ENCODE results near the gene LRRTM4. TPM values are rescaled to one million over a fixed set of nuclear protein-coding genes. Genes with fewer than 3 reads are reported as not detected.

LRRTM4 gene
- total RNA-seq, 4 donors from 2014 or later, result 0.27 to 0.32 TPM; not detected in 2

DNA sequence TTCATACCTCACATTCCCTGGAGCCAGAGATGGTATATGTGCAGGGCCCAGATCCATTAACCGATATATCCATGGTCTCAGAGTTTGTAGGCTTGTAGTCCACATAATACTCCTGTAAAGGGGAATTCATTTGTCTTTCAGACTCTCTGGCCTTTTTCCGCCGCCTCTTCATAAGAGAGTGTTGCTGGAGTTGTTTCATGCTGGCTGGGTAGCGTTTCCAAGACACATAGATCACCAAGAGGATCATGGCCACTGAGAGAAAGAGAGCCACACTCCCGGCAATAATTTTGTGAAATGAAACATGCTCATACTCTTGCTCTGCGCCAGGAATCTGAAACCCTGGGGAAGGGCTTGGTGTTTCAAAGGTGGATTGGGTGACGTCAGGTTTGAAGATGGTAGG, 3.9 kb downstream of the LRRTM4 start:
- no peak overlapping the region for H3K4me3 ChIP-seq
- intact Hi-C loops (cut with DNase I; ENCODE audit: low total_unique reads), result no loop called here
- H3K27me3 ChIP-seq, result peaks cover 19% of the 10 kb centered on the region
- no peaks in the 10 kb centered on the region for H3K9me3 ChIP-seq
- H3K27ac ChIP-seq, result no peak overlapping the region
- TF ChIP-seq EP300 (IDR thresholded peaks at IDR 0.05; ENCODE audit: low read depth), result no peak
- no peak for TF ChIP-seq POLR2A (IDR thresholded peaks at IDR 0.05)
- no peak for TF ChIP-seq POLR2AphosphoS5 (IDR thresholded peaks at IDR 0.05)
- TF ChIP-seq, protein P1, sequence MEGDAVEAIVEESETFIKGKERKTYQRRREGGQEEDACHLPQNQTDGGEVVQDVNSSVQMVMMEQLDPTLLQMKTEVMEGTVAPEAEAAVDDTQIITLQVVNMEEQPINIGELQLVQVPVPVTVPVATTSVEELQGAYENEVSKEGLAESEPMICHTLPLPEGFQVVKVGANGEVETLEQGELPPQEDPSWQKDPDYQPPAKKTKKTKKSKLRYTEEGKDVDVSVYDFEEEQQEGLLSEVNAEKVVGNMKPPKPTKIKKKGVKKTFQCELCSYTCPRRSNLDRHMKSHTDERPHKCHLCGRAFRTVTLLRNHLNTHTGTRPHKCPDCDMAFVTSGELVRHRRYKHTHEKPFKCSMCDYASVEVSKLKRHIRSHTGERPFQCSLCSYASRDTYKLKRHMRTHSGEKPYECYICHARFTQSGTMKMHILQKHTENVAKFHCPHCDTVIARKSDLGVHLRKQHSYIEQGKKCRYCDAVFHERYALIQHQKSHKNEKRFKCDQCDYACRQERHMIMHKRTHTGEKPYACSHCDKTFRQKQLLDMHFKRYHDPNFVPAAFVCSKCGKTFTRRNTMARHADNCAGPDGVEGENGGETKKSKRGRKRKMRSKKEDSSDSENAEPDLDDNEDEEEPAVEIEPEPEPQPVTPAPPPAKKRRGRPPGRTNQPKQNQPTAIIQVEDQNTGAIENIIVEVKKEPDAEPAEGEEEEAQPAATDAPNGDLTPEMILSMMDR (IDR thresholded peaks at IDR 0.05), result no peak
- no peaks in the 10 kb centered on the region for H3K36me3 ChIP-seq
- 86 to 87% methylated on average over 7 of the region's 7 CpGs for WGBS, 2 donors (ENCODE audit: low coverage in 1 of 2)
- no peaks in the 10 kb centered on the region for H3K4me1 ChIP-seq
- in situ Hi-C loops (cut with MboI; ENCODE audit: low pct_ligation_motif_present in 1 of 4, low pct_unique_long_range_greater_than_20kb in 1 of 4, low sequenced_read_pairs in 3 of 4), result no loop called here
- DNase-seq, result no peak

DNA sequence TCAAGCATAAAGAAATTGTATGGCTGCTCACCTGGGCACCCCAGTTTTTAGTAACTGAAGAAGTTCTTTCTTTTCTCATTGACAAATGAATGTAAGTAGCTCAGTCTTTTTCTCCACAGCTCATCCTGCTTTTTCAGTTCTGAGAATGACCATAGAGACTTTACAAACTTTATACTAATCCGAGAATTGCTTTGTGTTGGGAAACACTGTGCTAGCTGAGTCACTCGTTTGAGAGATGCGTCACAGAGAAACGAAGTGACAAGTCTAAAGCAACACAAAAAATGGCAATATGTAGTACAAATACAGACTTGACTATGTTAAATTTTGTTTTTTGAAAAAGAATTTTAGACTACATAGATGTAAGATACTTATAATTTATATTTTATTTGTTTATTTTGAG, 9.0 kb downstream of the LRRTM4 start:
- Histone ChIP-seq H3K27ac (no peak overlapping the region), H3K9me3 (no peaks in the 10 kb centered on the region), H3K4me1 (no peaks in the 10 kb centered on the region), H3K27me3 (no peaks in the 10 kb centered on the region), H3K36me3 (no peaks in the 10 kb centered on the region), H3K4me3 (no peak overlapping the region)
- TF ChIP-seq, protein P1 (IDR thresholded peaks at IDR 0.05), result no peak
- TF ChIP-seq POLR2AphosphoS5 (IDR thresholded peaks at IDR 0.05), result no peak
- no peak for TF ChIP-seq EP300 (IDR thresholded peaks at IDR 0.05; ENCODE audit: low read depth)
- no peak for TF ChIP-seq POLR2A (IDR thresholded peaks at IDR 0.05)
- intact Hi-C loops (cut with DNase I; ENCODE audit: low total_unique reads), result no loop called here
- no peak for DNase-seq
- in situ Hi-C loops (cut with MboI; ENCODE audit: low pct_ligation_motif_present in 1 of 4, low pct_unique_long_range_greater_than_20kb in 1 of 4, low sequenced_read_pairs in 3 of 4), result no loop called here
- 73 to 78% methylated on average over 4 of the region's 4 CpGs for WGBS, 2 donors (ENCODE audit: low coverage in 1 of 2)

DNA sequence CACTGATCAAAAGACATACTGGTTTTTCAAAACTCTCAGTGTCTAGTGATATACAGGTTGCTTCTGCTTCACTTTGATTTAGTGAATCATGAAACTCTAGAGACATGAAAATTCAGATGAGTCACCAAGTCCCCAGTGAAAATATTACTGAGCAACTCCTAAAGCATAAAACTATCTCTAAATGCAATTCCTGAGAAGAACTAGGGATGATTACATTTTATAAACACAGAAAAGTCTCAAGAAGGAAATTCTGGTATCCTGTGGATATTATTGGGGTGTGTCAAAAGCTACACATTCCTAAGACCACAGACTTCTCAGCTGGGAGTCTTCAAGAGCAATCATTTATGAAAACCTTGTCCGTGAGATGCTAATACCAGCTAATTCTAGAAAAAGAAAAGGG, 9.7 kb downstream of the LRRTM4 start:
- TF ChIP-seq EP300 (IDR thresholded peaks at IDR 0.05; ENCODE audit: low read depth) (no peak), POLR2A (IDR thresholded peaks at IDR 0.05) (no peak)
- H3K27me3 ChIP-seq, result no peaks in the 10 kb centered on the region
- intact Hi-C loops (cut with DNase I; ENCODE audit: low total_unique reads) (no loop called here), in situ Hi-C loops (cut with MboI; ENCODE audit: low pct_ligation_motif_present in 1 of 4, low pct_unique_long_range_greater_than_20kb in 1 of 4, low sequenced_read_pairs in 3 of 4) (no loop called here)
- H3K4me3 ChIP-seq, result no peak overlapping the region
- 40 to 65% methylated on average over 1 of the region's 1 CpG for WGBS, 2 donors (ENCODE audit: low coverage in 1 of 2)
- no peaks in the 10 kb centered on the region for H3K4me1 ChIP-seq
- DNase-seq, result no peak
- no peak overlapping the region for H3K27ac ChIP-seq
- no peaks in the 10 kb centered on the region for H3K9me3 ChIP-seq
- H3K36me3 ChIP-seq, result no peaks in the 10 kb centered on the region

DNA sequence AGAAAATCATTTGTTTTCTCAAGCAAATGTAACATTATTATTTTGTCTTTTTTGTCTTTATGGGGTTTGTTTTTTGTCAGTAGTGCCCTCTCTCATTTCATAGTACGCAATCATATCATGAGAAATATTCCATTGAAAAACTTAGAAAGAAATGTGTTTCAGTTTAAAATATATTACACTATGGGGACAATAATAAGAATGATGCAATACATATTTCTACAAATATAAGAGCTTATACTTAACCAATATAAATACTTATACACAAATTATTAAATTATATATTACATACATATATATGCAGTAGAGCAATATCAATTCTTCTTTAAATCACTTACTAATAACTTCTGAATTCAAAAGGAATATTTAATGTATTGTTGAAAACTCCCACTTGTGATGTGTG, 13.7 kb downstream of the LRRTM4 start:
- no peak for TF ChIP-seq EP300 (IDR thresholded peaks at IDR 0.05; ENCODE audit: low read depth)
- TF ChIP-seq, protein P1 (IDR thresholded peaks at IDR 0.05), result no peak
- no peak for TF ChIP-seq POLR2AphosphoS5 (IDR thresholded peaks at IDR 0.05)
- TF ChIP-seq POLR2A (IDR thresholded peaks at IDR 0.05), result no peak
- WGBS, 2 donors (ENCODE audit: low coverage in 1 of 2), result 92 to 100% methylated on average over 1 of the region's 1 CpG
- Histone ChIP-seq H3K27ac (no peak overlapping the region), H3K4me1 (no peaks in the 10 kb centered on the region), H3K4me3 (no peak overlapping the region), H3K27me3 (no peaks in the 10 kb centered on the region), H3K9me3 (no peaks in the 10 kb centered on the region), H3K36me3 (no peaks in the 10 kb centered on the region)
- DNase-seq, result no peak
- in situ Hi-C loops (cut with MboI; ENCODE audit: low pct_ligation_motif_present in 1 of 4, low pct_unique_long_range_greater_than_20kb in 1 of 4, low sequenced_read_pairs in 3 of 4) (no loop called here), intact Hi-C loops (cut with DNase I; ENCODE audit: low total_unique reads) (no loop called here)

DNA sequence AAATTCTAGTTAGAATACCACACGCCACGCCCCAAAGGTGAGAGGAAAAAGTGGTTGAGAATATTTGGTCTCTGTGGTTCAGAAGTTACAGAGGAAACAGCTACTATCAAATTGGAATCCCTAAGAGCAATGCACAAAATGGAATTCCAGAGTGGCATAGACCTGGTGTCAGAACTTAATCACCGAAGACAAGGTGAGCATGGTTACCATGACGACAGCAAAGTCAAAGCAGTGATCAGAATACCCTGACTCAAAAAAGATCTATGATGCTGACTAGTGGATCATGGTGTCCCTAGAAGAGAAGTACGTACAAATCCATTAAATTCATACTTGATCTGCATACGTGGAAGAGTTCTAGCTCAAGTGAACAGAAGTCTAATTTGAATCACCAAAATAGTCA, 14.5 kb downstream of the LRRTM4 start:
- Histone ChIP-seq H3K4me1 (no peaks in the 10 kb centered on the region), H3K4me3 (no peak overlapping the region), H3K9me3 (no peaks in the 10 kb centered on the region), H3K27ac (no peak overlapping the region), H3K27me3 (no peaks in the 10 kb centered on the region), H3K36me3 (no peaks in the 10 kb centered on the region)
- intact Hi-C loops (cut with DNase I; ENCODE audit: low total_unique reads) (no loop called here), in situ Hi-C loops (cut with MboI; ENCODE audit: low pct_ligation_motif_present in 1 of 4, low pct_unique_long_range_greater_than_20kb in 1 of 4, low sequenced_read_pairs in 3 of 4) (no loop called here)
- TF ChIP-seq EP300 (IDR thresholded peaks at IDR 0.05; ENCODE audit: low read depth), result no peak
- no peak for TF ChIP-seq POLR2AphosphoS5 (IDR thresholded peaks at IDR 0.05)
- TF ChIP-seq POLR2A (IDR thresholded peaks at IDR 0.05), result no peak
- TF ChIP-seq, protein P1 (IDR thresholded peaks at IDR 0.05), result no peak
- no peak for DNase-seq
- 85 to 93% methylated on average over 6 of the region's 6 CpGs for WGBS, 2 donors (ENCODE audit: low coverage in 1 of 2)

Measured in transverse colon (tissue), 4 donors.